ENCODE results near the gene MAP4K3.
"Not testable (repeated sequence)": the region's sequence is repeated elsewhere in the genome, so short reads cannot be mapped to it uniquely, and the experiment has no call there.

Gene MAP4K3

DNA sequence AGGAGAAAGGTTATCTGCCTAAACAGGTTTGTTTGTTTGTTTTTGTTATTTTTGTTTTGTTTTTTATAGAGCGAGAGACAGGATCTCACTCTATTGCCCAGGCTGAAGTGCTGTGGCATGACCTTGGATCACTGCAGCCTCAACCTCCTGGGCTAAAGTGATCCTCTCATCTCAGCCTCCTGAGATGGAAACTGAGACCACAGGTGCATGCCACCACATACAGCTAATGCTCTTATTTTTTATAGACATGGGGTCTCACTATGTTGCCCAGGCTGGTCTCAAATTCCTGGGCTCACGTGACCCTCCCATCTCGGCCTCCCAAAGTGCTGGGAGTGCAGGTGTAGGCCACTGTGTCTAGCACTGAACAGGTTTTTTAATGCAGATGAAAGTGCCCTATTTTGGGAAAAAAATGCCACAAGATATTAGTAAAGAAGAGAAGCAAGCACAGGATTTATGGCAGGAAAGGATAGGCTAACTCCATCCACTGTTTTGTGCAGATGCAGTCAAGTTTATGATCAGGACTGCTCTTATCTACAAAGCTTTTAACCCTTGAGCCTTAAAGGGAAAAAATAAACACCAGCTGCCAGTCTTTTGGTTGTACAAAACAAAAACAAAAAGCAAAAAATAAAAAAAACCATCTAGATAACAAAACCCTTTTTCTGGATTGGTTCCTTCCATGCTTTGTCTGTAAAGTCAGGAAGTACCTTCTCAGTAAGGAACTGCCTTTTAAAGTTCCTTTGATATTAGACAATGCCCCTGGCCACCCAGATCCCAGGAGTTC is 29.4 kb downstream of the MAP4K3 start:
- no peak for DNase-seq

- no peak for DNase-seq
Observed at GRCh38 chr2:39405364-39405763, 31.7 kb downstream of the MAP4K3 start.

GRCh38 chr2:39403311-39403710 is 33.8 kb downstream of the MAP4K3 start:
- no peak for DNase-seq

DNA sequence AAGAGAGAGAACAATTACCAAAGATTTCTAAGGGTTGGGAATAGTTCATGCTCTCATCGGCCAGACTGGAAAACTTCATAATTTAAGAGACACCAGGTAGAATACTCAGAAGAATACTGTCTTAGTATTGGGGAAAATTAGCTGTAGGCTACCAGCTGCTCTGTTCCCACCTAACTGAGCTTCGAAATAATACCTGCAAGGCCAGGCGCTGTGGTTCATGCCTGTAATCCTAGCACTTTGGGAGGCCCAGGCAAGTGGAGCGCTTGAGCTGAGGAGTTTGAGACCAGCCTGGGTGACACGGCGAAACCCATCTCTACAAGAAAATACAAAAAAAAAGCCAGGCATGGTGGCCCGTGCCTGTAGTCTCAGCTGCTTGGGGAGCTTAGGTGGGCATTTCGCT is 35.8 kb downstream of the MAP4K3 start:
- DNase-seq: no peak

- DNase-seq: no peak
Observed at GRCh38 chr2:39399570-39399969, 37.5 kb downstream of the MAP4K3 start.

DNA sequence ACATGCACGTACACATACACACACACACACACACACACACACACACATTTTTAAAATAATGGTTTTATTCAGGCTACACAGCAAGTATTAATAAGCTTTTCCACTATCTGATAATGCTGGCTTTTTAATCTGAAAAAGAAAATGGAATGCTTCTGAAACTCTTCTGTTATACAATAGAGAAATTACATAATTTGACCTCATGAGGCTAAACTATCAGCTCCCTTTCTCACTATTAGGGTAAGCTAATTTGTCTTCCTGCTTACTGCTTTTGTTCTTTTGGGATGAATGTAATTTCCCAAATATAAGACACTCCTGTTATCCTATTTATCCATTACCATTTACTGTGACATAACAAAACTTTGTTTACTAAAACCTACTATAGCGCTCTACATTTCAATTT is 41.8 kb downstream of the MAP4K3 start:
- no peak for DNase-seq

GRCh38 chr2:39394516-39394961 is 42.5 kb downstream of the MAP4K3 start:
- DNase-seq: no peak

DNA sequence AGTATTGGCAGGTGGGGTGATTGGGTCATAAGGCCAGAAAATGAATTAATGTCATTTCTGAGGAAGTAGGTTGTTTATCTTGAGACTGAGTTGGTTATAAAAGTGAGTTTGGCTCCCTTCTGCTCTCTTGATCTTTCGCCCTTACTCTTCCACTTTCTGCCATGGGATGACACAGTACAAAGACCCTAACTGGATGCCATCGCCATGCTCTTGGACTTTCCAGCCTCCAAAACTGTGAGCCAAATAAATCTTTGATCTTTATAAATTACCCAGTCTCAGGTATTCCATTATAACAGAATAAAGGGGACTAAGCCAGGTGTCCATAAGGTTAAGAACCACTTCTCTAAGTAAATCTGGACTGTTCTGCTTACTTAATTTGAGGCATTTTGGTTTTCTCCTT is 44.4 kb downstream of the MAP4K3 start:
- no peak for DNase-seq

- no peak for DNase-seq
Observed at GRCh38 chr2:39390216-39390615, 46.9 kb downstream of the MAP4K3 start.

DNA sequence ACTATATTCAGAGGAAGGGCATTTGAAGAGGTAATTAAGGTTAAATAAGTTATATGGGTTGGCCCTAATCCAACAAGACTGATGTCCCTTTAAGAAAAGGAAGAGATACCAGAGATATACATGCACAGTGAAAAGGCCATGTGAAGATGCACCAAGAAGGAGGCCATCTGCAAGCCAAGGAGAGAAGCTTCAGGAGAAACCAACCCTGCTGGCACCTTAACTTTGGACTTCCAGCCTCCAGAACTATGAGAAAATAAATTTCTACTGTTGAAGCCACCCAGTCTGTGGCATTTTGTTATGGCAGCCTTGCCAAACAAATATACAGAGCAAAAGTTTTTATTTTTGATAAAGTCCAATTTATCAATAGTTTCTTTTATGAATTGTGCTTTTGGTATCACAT is 51.0 kb downstream of the MAP4K3 start:
- no peak for DNase-seq

DNA sequence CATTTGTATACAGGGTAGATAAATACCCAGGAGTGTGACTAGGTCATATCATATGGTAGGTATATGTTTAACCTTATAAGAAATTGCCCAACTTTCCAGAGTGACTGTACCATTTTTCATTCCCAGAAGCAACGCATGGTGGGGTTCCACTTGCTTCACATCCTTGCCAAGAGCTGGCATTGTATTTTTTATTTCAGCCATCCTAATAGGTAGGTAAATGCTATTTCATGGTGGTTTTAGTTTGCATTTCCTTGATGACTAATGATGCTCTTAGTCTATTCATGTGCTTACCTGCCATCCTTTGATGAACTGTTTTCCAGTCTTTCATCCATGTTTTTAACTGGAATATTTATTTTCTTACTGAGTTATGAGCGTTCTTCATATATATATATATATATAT is 51.9 kb downstream of the MAP4K3 start:
- DNase-seq: no peak

- not testable (repeated sequence) for DNase-seq
Observed at GRCh38 chr2:39384071-39384470, 53.0 kb downstream of the MAP4K3 start.

DNA sequence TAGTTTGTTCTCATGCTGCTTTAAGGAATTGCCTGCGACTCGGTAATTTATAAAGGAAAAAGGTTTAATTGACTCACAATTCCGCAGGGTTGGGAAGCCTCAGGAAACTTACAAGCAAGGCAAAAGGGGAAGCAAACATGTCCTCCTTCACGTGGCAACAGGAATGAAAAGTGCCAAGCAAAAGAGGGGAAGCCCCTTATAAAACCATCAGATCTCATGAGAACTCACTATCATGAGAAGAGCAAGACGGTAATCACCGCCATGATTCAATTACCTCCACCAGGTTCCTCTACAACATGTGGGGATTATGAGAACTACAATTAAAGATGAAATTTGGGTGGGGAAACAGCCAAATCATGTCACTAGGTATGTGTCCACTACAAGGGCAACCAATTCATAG is 53.9 kb downstream of the MAP4K3 start:
- DNase-seq: no peak

DNA sequence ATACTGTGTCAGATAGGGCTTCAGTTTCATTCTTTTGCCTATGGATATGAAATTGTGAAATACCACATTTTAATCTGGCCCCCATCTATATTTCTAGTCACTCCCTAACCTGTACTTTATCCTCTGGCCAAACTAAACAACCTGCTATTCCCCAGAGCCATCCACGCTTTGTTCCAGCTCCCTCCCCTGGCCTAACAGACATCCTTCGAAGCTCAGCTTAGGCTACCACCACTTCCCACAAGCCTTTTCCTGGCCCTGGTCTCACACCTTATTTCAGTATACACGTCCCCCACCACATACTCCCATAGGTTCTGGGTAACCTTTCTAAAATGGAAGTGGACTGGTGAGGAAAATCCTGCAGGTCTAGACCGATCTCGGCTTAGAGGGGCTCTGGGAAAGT is 55.4 kb downstream of the MAP4K3 start:
- DNase-seq: no peak

DNA sequence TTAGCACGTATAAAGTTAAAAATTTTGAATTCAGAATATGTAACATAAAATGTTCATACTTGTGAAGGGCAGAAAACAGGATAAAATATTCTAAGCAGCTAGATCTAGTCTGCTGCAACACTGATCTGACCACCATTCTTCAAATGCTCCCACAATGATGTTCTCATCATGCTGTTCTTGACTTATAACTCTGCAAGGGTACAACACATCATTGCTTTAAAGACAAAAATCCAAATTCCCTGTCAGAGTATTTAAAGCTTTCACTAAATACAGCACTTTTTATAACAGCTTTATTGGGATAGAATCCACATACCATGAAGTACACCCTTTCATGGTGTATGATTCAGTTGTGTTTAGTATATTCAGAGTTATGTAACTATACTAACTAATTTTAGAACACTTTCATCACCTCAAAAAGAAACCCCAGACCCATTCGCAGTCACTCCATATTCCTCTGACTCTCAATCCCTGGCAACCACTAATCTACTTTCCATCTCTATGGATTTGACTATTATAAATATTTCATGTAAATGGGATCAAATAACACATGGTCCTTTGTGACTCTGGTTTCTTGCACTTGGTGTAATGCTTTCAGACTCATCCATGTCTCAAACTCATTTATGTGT is 56.4 kb downstream of the MAP4K3 start:
- peak in 1 of 2 experiments; percentile 17 for DNase-seq

- DNase-seq: peak; percentile 2 to 42
Observed at GRCh38 chr2:39379643-39380524, 57.2 kb downstream of the MAP4K3 start.

GRCh38 chr2:39378968-39379367 is 58.1 kb downstream of the MAP4K3 start:
- no peak for DNase-seq

DNA sequence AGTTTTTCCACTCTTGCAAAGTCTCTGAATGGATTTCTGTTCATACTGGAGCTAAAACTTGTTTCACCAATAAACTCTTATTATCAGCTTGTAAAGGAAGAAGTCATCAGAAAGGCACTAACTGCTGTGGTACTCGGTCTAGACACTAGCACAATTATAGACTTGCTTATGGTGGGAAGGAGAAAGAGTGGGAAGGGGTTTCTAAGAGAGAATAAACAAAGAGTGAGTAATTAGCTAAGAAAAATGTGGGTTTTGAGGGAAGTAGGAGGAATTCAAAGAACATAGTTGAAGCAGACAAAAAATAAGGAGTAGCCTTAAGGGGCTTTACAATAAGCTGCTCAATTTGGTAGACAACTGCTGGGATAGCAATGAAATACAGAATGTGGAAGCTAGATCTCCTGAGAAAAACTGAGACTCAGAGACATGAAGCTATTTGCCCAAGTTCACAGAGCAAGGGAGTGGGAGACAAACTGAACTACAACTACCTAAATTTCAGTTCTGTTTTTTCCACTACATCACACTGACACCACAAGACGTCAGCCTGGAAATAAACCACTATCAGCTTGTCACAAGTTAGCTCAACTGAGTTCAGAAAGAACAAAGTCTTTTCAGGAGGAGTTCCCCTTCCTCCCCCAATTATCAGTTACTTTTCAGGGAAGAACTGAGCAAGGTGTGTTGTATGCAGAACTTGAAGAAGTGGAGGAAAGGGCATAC is 59.7 kb downstream of the MAP4K3 start:
- no peak for DNase-seq

DNA sequence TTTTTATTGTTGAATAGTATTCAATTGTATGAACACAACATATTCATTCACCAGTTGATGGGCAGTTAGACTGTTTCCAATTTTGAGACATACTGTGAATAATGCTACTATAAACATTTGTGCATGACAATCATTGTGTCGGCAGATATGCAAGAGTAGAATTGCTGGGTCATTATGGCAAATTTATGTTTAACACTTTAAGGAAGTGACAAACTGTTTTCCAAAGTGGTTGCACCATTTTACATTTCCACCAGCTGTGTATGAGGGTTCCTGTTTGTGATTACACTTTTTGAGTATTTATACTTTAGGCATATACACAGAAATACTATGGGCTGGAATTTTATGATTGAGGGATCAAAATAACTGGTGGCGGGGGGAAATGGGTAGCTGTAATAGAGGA is 61.2 kb downstream of the MAP4K3 start:
- DNase-seq: no peak

GRCh38 chr2:39373181-39373802 is 63.8 kb downstream of the MAP4K3 start:
- no peak for DNase-seq

DNA sequence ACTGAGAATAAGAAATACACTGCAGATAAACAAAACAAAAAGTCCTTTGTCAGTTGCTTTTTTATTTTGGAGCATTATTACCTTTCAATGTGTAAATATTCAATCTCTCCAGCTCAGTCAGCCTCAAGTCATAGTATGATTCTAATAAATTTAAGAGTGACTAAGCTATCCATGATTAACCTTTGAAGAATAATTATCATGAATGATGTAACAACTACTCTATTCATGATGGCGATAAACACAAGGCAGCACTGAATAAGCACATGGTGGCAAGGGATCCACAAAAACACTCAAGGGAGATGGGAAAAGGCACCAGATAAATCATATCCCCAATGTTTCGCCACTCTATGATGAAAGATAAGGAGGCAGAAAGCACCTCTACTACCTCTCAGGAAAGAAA is 67.0 kb downstream of the MAP4K3 start:
- no peak for DNase-seq

GRCh38 chr2:39368846-39369245 is 68.2 kb downstream of the MAP4K3 start:
- peak in 1 of 2 experiments; percentile 6 for DNase-seq

Data from NCI-H524 (cell line).